Astrocyte (in vitro differentiated cells and primary cell): ENCODE measurements around the gene LIPC.

Source experiments
- CTCF ChIP-seq: IDR thresholded peaks from 2 replicates; pipeline ENCODE4 v1.5.1; 2011; ENCODE audit warnings: low read depth, mild to moderate bottlenecking, inconsistent platforms, low read length, moderate library complexity; ENCODE audit not compliant: insufficient read depth
- EZH2 ChIP-seq: IDR thresholded peaks from 2 replicates; pipeline ENCODE4 v1.6.1; 2012; ENCODE audit warnings: mild to moderate bottlenecking, low read length, inconsistent platforms; ENCODE audit not compliant: insufficient read depth

- no peak for TF ChIP-seq CTCF
- TF ChIP-seq EZH2 = no peak
These were observed 62.8 kb downstream of the LIPC start for GRCh38 chr15:58494567-58494966.
